Measurements from ENCODE around the gene HIC1.

The HIC1 gene

GRCh38 chr17:2013994-2014317 is 40.9 kb upstream of the HIC1 start:
- H3K4me3 ChIP-seq (ENCODE audit: low read depth in 1 of 2, low read length in 1 of 2) = no peak overlapping the region
- no peaks in the 10 kb centered on the region for H3K4me1 ChIP-seq (ENCODE audit: control insufficient read depth in 1 of 2, insufficient read depth in 1 of 2, low read depth in 1 of 2, low read length in 1 of 2)
- no peak overlapping the region for H3K27ac ChIP-seq
- TF ChIP-seq CTCF (IDR thresholded peaks at IDR 0.05) = no peak
- no peaks in the 10 kb centered on the region for H3K36me3 ChIP-seq
- peaks cover 64% of the 10 kb centered on the region for H3K27me3 ChIP-seq
- H3K9me3 ChIP-seq = no peaks in the 10 kb centered on the region

- Histone ChIP-seq H3K4me3 (ENCODE audit: low read depth in 1 of 2, low read length in 1 of 2) (no peak overlapping the region), H3K4me1 (ENCODE audit: control insufficient read depth in 1 of 2, insufficient read depth in 1 of 2, low read depth in 1 of 2, low read length in 1 of 2) (no peaks in the 10 kb centered on the region), H3K27me3 (peaks cover 76% of the 10 kb centered on the region), H3K9me3 (no peaks in the 10 kb centered on the region), H3K36me3 (no peaks in the 10 kb centered on the region), H3K27ac (no peak overlapping the region)
- TF ChIP-seq CTCF (IDR thresholded peaks at IDR 0.05) = no peak
These were observed 39.6 kb upstream of the HIC1 start for GRCh38 chr17:2015314-2015713.

- Histone ChIP-seq H3K27me3 (peaks cover 79% of the 10 kb centered on the region), H3K9me3 (no peaks in the 10 kb centered on the region), H3K36me3 (no peaks in the 10 kb centered on the region), H3K4me3 (ENCODE audit: low read depth in 1 of 2, low read length in 1 of 2) (no peak overlapping the region), H3K27ac (no peak overlapping the region), H3K4me1 (ENCODE audit: control insufficient read depth in 1 of 2, insufficient read depth in 1 of 2, low read depth in 1 of 2, low read length in 1 of 2) (no peaks in the 10 kb centered on the region)
- no peak for TF ChIP-seq CTCF (IDR thresholded peaks at IDR 0.05)
These were observed 38.4 kb upstream of the HIC1 start for GRCh38 chr17:2016494-2016893.

- Histone ChIP-seq H3K4me1 (ENCODE audit: control insufficient read depth in 1 of 2, insufficient read depth in 1 of 2, low read depth in 1 of 2, low read length in 1 of 2) (no peaks in the 10 kb centered on the region), H3K4me3 (ENCODE audit: low read depth in 1 of 2, low read length in 1 of 2) (no peak overlapping the region), H3K36me3 (no peaks in the 10 kb centered on the region), H3K9me3 (no peaks in the 10 kb centered on the region), H3K27ac (no peak overlapping the region), H3K27me3 (peaks cover 79% of the 10 kb centered on the region)
- TF ChIP-seq CTCF (IDR thresholded peaks at IDR 0.05) = no peak
These were observed 37.5 kb upstream of the HIC1 start for GRCh38 chr17:2017274-2017941.

GRCh38 chr17:2018716-2019510 is 36.0 kb upstream of the HIC1 start:
- no peaks in the 10 kb centered on the region for H3K36me3 ChIP-seq
- H3K4me1 ChIP-seq (ENCODE audit: control insufficient read depth in 1 of 2, insufficient read depth in 1 of 2, low read depth in 1 of 2, low read length in 1 of 2) = peaks cover 3 to 11% of the 10 kb centered on the region in 2 experiments
- no peak for TF ChIP-seq CTCF (IDR thresholded peaks at IDR 0.05)
- peaks cover 83% of the 10 kb centered on the region for H3K27me3 ChIP-seq
- no peak overlapping the region for H3K27ac ChIP-seq
- no peaks in the 10 kb centered on the region for H3K9me3 ChIP-seq
- H3K4me3 ChIP-seq (ENCODE audit: low read depth in 1 of 2, low read length in 1 of 2) = no peak overlapping the region

Data from neutrophil (primary cell).